Uterus (tissue), 2 donors: ENCODE measurements around the gene LYPD6B.

ENCODE experiments used
- POLR2A ChIP-seq, 2 donors: fragments of 450-650 bp; IDR thresholded peaks; one replicate each; pipeline ENCODE4 v1.6.1; 2016; ENCODE audit warnings: antibody characterized with exemption in 2 of 2, mild to moderate bottlenecking in 1 of 2, moderate library complexity in 1 of 2
- TF ChIP-seq, protein P1 (sequence below), 4 experiments: fragments of 200-600 bp in 2 of 4; fragments of 450-650 bp in 2 of 4; sonication (generic) in 2 of 4; IDR thresholded peaks; one replicate each; pipeline ENCODE4 v1.5.1; 2016 to 2019; ENCODE audit warnings: antibody characterized with exemption in 4 of 4, mild to moderate bottlenecking in 2 of 4, moderate library complexity in 1 of 4

- TF ChIP-seq, protein P1, sequence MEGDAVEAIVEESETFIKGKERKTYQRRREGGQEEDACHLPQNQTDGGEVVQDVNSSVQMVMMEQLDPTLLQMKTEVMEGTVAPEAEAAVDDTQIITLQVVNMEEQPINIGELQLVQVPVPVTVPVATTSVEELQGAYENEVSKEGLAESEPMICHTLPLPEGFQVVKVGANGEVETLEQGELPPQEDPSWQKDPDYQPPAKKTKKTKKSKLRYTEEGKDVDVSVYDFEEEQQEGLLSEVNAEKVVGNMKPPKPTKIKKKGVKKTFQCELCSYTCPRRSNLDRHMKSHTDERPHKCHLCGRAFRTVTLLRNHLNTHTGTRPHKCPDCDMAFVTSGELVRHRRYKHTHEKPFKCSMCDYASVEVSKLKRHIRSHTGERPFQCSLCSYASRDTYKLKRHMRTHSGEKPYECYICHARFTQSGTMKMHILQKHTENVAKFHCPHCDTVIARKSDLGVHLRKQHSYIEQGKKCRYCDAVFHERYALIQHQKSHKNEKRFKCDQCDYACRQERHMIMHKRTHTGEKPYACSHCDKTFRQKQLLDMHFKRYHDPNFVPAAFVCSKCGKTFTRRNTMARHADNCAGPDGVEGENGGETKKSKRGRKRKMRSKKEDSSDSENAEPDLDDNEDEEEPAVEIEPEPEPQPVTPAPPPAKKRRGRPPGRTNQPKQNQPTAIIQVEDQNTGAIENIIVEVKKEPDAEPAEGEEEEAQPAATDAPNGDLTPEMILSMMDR (IDR thresholded peaks at IDR 0.05) = no peak
- no peak for TF ChIP-seq POLR2A (IDR thresholded peaks at IDR 0.05)
These were observed 46.7 kb downstream of the LYPD6B start for GRCh38 chr2:149084924-149085795.
